ENCODE results near the gene CDYL.

GRCh38 chr6:4970739-4971395, 194.7 kb downstream of the CDYL start:
- TF ChIP-seq CTCF (IDR thresholded peaks at IDR 0.05) (no peak), POLR2A (IDR thresholded peaks at IDR 0.05) (no peak)

All from body of pancreas (tissue), 4 donors.